HG02943 (cell line): ENCODE measurements around the gene BCL2L13.

Source experiments
- ATAC-seq: cut with Tn5 transposase; IDR thresholded peaks from one replicate; pipeline ENCODE4 v1.9.1; 2021; ENCODE audit warnings: mild to moderate bottlenecking, low read depth, moderate library complexity; ENCODE audit not compliant: unreplicated experiment

Gene BCL2L13

GRCh38 chr22:17775781-17776465 is 137.4 kb downstream of the BCL2L13 start:
- ATAC-seq: no peak

GRCh38 chr22:17777005-17777716 is 138.6 kb downstream of the BCL2L13 start:
- no peak for ATAC-seq

GRCh38 chr22:17777717-17778044 is 139.1 kb downstream of the BCL2L13 start:
- no peak for ATAC-seq

- no peak for ATAC-seq
Observed at GRCh38 chr22:17778412-17778976, 139.9 kb downstream of the BCL2L13 start.

GRCh38 chr22:17779286-17780115 is 140.9 kb downstream of the BCL2L13 start:
- no peak for ATAC-seq

GRCh38 chr22:17780116-17780740 is 141.7 kb downstream of the BCL2L13 start:
- ATAC-seq: no peak
